Measurements from ENCODE around the gene BMP6.

DNA sequence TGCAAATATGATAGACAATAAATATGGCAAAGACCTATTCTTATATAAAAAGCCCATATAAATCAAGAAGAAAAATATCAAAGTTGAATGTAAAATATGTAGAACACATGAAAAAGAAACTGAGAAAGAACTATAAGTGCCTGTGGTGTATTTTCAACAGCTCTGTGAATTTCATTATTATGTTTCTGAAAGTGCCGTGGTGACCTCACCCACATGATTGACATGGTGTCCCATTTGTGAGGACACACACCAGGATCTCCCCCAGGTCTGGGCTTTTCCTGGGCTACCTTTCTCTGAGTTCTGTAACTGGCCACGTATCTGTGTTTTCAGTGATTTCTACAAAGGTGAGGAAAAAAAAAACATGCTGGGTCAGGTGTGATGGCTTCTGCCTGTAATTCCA, 86.7 kb downstream of the BMP6 start:
- TF ChIP-seq, protein P1, sequence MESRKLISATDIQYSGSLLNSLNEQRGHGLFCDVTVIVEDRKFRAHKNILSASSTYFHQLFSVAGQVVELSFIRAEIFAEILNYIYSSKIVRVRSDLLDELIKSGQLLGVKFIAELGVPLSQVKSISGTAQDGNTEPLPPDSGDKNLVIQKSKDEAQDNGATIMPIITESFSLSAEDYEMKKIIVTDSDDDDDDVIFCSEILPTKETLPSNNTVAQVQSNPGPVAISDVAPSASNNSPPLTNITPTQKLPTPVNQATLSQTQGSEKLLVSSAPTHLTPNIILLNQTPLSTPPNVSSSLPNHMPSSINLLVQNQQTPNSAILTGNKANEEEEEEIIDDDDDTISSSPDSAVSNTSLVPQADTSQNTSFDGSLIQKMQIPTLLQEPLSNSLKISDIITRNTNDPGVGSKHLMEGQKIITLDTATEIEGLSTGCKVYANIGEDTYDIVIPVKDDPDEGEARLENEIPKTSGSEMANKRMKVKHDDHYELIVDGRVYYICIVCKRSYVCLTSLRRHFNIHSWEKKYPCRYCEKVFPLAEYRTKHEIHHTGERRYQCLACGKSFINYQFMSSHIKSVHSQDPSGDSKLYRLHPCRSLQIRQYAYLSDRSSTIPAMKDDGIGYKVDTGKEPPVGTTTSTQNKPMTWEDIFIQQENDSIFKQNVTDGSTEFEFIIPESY (IDR thresholded peaks at IDR 0.05; ENCODE audit: extremely low read depth, insufficient replicate concordance, low read length), result no peak
- TF ChIP-seq EZH2phosphoT487 (IDR thresholded peaks at IDR 0.05; ENCODE audit: borderline replicate concordance), result no peak
- no peak for TF ChIP-seq CTCF (IDR thresholded peaks at IDR 0.05 in 2 of 3, conservative IDR thresholded peaks at IDR 0.05 in 1 of 3; ENCODE audit: borderline replicate concordance in 1 of 3, insufficient read depth in 1 of 3, low read depth in 2 of 3, low read length in 2 of 3)
- TF ChIP-seq POLR2A (IDR thresholded peaks at IDR 0.05; ENCODE audit: borderline replicate concordance, extremely low read depth, insufficient read depth, insufficient read length), result no peak
- TF ChIP-seq EZH2 (IDR thresholded peaks at IDR 0.05), result no peak
- TF ChIP-seq ELF1 (IDR thresholded peaks at IDR 0.05; ENCODE audit: borderline replicate concordance, low read depth), result no peak
- TF ChIP-seq SP1 (IDR thresholded peaks at IDR 0.05; ENCODE audit: low read depth), result no peak

Measured in HCT116 (cell line).